A673 (cell line): ENCODE data around the gene LRRK1.
A peak's percentile ranks its signal among the peaks of the same experiment; 100 is the strongest.

Experiments
- EZH2 ChIP-seq: fragments of 200-600 bp; sonication (generic); IDR thresholded peaks from 2 replicates; pipeline ENCODE4 v1.6.1; 2017; ENCODE audit warnings: borderline replicate concordance, low read depth, mild to moderate bottlenecking, mixed read lengths, antibody characterized with exemption, low read length; ENCODE audit not compliant: poor library complexity, severe bottlenecking
- TF ChIP-seq, protein P1 (sequence below): fragments of 300-800, 200-600 bp; sonication (generic); conservative IDR thresholded peaks from 2 replicates; pipeline ENCODE4 v1.5.1; 2017; ENCODE audit warnings: low read depth, mild to moderate bottlenecking, antibody characterized with exemption, low read length, moderate library complexity, mixed read lengths

DNA sequence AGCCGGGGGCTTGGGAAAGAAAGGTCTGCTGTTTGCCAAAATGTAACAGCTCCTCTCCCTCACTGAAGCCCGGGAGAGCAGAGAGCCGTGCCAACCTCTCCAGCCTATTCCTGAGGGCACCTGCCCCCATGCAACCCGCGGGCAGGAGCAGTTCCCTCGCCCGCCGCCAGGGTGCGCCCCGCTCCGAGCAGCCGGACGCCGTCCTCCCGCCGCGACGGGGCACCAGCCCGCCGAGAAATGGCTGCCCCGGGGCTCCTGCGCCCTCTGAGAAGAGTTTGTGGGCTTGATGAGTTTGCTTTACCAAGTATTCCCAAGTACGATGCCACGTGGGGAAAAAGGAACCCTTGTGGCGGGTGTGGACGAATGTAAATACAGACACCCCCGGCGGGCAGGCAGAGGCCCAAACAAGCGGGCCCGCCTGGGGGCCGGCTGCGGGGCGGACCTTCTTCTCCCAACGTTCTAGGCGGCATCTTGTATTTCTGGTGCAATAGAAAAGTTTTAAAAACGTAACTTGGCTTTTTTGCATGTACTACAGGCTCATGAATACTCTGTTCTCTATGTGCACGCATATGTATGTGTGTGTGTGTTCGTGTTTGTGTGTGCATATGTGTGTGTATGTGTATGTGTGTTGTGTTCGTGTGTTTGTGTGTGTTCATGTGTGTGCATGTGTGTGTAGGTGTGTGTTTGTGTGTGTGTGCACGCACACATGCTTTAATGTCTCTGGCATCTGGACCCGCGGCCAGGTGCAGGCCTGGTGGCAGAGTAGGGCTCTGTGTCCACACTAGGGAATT is 169.8 kb downstream of the LRRK1 start:
- TF ChIP-seq, protein P1, sequence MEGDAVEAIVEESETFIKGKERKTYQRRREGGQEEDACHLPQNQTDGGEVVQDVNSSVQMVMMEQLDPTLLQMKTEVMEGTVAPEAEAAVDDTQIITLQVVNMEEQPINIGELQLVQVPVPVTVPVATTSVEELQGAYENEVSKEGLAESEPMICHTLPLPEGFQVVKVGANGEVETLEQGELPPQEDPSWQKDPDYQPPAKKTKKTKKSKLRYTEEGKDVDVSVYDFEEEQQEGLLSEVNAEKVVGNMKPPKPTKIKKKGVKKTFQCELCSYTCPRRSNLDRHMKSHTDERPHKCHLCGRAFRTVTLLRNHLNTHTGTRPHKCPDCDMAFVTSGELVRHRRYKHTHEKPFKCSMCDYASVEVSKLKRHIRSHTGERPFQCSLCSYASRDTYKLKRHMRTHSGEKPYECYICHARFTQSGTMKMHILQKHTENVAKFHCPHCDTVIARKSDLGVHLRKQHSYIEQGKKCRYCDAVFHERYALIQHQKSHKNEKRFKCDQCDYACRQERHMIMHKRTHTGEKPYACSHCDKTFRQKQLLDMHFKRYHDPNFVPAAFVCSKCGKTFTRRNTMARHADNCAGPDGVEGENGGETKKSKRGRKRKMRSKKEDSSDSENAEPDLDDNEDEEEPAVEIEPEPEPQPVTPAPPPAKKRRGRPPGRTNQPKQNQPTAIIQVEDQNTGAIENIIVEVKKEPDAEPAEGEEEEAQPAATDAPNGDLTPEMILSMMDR, result peak; percentile 91
- no peak for TF ChIP-seq EZH2
